C4-2B (cell line): ENCODE data around the gene PHF13.

ENCODE experiments used
- ZFX ChIP-seq: fragments of 450-650 bp; IDR thresholded peaks from 2 replicates; pipeline ENCODE4 v1.6.1; 2017
- TF ChIP-seq, protein P1 (sequence below): fragments of 450-650 bp; conservative IDR thresholded peaks from 2 replicates; pipeline ENCODE4 v1.5.1; 2017; ENCODE audit warnings: mild to moderate bottlenecking

DNA sequence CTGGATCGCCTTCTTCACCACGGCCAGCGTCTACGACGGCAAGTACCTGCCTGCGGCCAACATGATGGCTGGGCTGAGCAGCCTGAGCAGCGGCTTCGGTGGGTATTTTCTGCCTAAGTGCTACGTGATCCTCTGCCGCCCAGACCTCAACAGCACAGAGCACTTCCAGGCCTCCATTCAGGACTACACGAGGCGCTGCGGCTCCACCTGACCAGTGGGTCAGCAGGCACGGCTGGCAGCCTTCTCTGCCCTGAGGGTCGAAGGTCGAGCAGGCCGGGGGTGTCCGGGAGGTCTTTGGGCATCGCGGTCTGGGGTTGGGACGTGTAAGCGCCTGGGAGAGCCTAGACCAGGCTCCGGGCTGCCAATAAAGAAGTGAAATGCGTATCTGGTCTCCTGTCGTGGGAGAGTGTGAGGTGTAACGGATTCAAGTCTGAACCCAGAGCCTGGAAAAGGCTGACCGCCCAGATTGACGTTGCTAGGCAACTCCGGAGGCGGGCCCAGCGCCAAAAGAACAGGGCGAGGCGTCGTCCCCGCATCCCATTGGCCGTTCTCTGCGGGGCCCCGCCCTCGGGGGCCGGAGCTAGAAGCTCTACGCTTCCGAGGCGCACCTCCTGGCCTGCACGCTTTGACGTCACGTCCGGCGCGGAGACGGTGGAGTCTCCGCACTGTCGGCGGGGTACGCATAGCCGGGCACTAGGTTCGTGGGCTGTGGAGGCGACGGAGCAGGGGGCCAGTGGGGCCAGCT lies 34.0 kb upstream of the PHF13 start, which contains the start of gene ZBTB48:
- TF ChIP-seq, protein P1, sequence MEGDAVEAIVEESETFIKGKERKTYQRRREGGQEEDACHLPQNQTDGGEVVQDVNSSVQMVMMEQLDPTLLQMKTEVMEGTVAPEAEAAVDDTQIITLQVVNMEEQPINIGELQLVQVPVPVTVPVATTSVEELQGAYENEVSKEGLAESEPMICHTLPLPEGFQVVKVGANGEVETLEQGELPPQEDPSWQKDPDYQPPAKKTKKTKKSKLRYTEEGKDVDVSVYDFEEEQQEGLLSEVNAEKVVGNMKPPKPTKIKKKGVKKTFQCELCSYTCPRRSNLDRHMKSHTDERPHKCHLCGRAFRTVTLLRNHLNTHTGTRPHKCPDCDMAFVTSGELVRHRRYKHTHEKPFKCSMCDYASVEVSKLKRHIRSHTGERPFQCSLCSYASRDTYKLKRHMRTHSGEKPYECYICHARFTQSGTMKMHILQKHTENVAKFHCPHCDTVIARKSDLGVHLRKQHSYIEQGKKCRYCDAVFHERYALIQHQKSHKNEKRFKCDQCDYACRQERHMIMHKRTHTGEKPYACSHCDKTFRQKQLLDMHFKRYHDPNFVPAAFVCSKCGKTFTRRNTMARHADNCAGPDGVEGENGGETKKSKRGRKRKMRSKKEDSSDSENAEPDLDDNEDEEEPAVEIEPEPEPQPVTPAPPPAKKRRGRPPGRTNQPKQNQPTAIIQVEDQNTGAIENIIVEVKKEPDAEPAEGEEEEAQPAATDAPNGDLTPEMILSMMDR, result no peak
- TF ChIP-seq ZFX, result no peak
